ENCODE measurements around the gene FMNL2.

GRCh38 chr2:152431370-152432098 is 96.6 kb downstream of the FMNL2 start:
- TF ChIP-seq CTCF (IDR thresholded peaks at IDR 0.05), result no peak
- TF ChIP-seq POLR2AphosphoS5 (IDR thresholded peaks at IDR 0.05; ENCODE audit: low read depth, low read length), result no peak
- no peak for TF ChIP-seq SIN3A (IDR thresholded peaks at IDR 0.05; ENCODE audit: borderline replicate concordance, insufficient read depth, low read depth, low read length)

Measured in Panc1 (cell line).